HAP-1 (cell line): ENCODE measurements around the gene ITGA5.
A peak's percentile ranks its signal among the peaks of the same experiment; 100 is the strongest.

ENCODE experiments used
- DNase-seq, 2 experiments: peaks; one replicate each; pipeline ENCODE4 v3.0.0-alpha.2; 2016 to 2020; ENCODE audit warnings: low spot score in 2 of 2
- H3K27me3 ChIP-seq: fragments of 250-450 bp; sonication (Bioruptor Pico); 2 replicates; pipeline ENCODE4 v1.5.1; 2020; ENCODE audit warnings: low read depth, mild to moderate bottlenecking, moderate library complexity
- H3K36me3 ChIP-seq: fragments of 250-450 bp; sonication (Bioruptor Pico); replicated peaks from 2 replicates; pipeline ENCODE4 v1.5.1; 2020; ENCODE audit warnings: mild to moderate bottlenecking
- H3K4me1 ChIP-seq: fragments of 250-450 bp; sonication (Bioruptor Pico); 2 replicates; pipeline ENCODE4 v1.5.1; 2020; ENCODE audit warnings: mild to moderate bottlenecking
- H3K4me3 ChIP-seq: fragments of 250-450 bp; sonication (Bioruptor Pico); 2 replicates; pipeline ENCODE4 v1.5.1; 2020; ENCODE audit warnings: mild to moderate bottlenecking, moderate library complexity
- H3K9me3 ChIP-seq: fragments of 250-450 bp; sonication (Bioruptor Pico); 2 replicates; pipeline ENCODE4 v1.5.1; 2020; ENCODE audit warnings: mild to moderate bottlenecking, moderate library complexity
- in situ Hi-C: fragments of 300-500 bp; cut with MboI; formaldehyde crosslinking; loops from 3 replicates; pipeline ENCODE4 v1.14.3; 2020; ENCODE audit warnings: low sequenced_read_pairs, inconsistent platforms, mixed read lengths

ITGA5 gene

GRCh38 chr12:54419088-54419887, at the start of gene ITGA5:
TSS of gene ITGA5 (minus strand) at chr12:54419266. CDS start at chr12:54419198, 68 bp downstream.
- no peaks in the 10 kb centered on the region for H3K9me3 ChIP-seq
- in situ Hi-C loops, result no loop called here
- DNase-seq, result peak; percentile 39 to 73
- peaks cover 11% of the 10 kb centered on the region for H3K27me3 ChIP-seq
- H3K4me3 ChIP-seq, result peak within 1 kb of the TSS; percentile 78
- peaks cover 4% of the 10 kb centered on the region for H3K4me1 ChIP-seq
- H3K36me3 ChIP-seq, result no peaks in the 10 kb centered on the region

- Histone ChIP-seq H3K4me3 (no peak overlapping the region), H3K36me3 (peaks cover 49% of the 10 kb centered on the region), H3K9me3 (no peaks in the 10 kb centered on the region), H3K4me1 (peaks cover 3% of the 10 kb centered on the region), H3K27me3 (no peaks in the 10 kb centered on the region)
- in situ Hi-C loops, result no loop called here
- peak in 1 of 2 experiments; percentile 43 for DNase-seq
These were observed 46.9 kb upstream of the ITGA5 start for GRCh38 chr12:54465857-54466523.

GRCh38 chr12:54463484-54463883, 44.4 kb upstream of the ITGA5 start:
- Histone ChIP-seq H3K27me3 (no peaks in the 10 kb centered on the region), H3K4me3 (no peak overlapping the region), H3K4me1 (peaks cover 3% of the 10 kb centered on the region), H3K36me3 (peaks cover 58% of the 10 kb centered on the region), H3K9me3 (no peaks in the 10 kb centered on the region)
- in situ Hi-C loops, result no loop called here
- DNase-seq, result no peak

- peaks cover 55% of the 10 kb centered on the region for H3K36me3 ChIP-seq
- no peak for DNase-seq
- no peak overlapping the region for H3K4me3 ChIP-seq
- H3K9me3 ChIP-seq, result no peaks in the 10 kb centered on the region
- in situ Hi-C loops, result no loop called here
- no peaks in the 10 kb centered on the region for H3K27me3 ChIP-seq
- peaks cover 3% of the 10 kb centered on the region for H3K4me1 ChIP-seq
These were observed 44.0 kb upstream of the ITGA5 start for GRCh38 chr12:54463034-54463433.

- Histone ChIP-seq H3K4me1 (no peaks in the 10 kb centered on the region), H3K4me3 (no peak overlapping the region), H3K36me3 (peaks cover 77% of the 10 kb centered on the region), H3K27me3 (no peaks in the 10 kb centered on the region), H3K9me3 (no peaks in the 10 kb centered on the region)
- in situ Hi-C loops, result no loop called here
- DNase-seq, result no peak
These were observed 41.4 kb upstream of the ITGA5 start for GRCh38 chr12:54460317-54460923.

GRCh38 chr12:54459355-54459754, 40.3 kb upstream of the ITGA5 start:
- Histone ChIP-seq H3K9me3 (no peaks in the 10 kb centered on the region), H3K27me3 (no peaks in the 10 kb centered on the region), H3K4me1 (no peaks in the 10 kb centered on the region), H3K36me3 (peaks cover 80% of the 10 kb centered on the region), H3K4me3 (no peak overlapping the region)
- DNase-seq, result no peak
- in situ Hi-C loops, result no loop called here

GRCh38 chr12:54455760-54456469, 36.8 kb upstream of the ITGA5 start:
- H3K9me3 ChIP-seq, result no peaks in the 10 kb centered on the region
- H3K36me3 ChIP-seq, result peaks cover 47% of the 10 kb centered on the region
- H3K4me3 ChIP-seq, result no peak overlapping the region
- H3K27me3 ChIP-seq, result no peaks in the 10 kb centered on the region
- H3K4me1 ChIP-seq, result peaks cover 8% of the 10 kb centered on the region; the same call in 1 of the 2 replicates
- in situ Hi-C loops, result no loop called here
- no peak for DNase-seq

GRCh38 chr12:54452628-54453027, 33.6 kb upstream of the ITGA5 start:
- in situ Hi-C loops, result no loop called here
- H3K27me3 ChIP-seq, result no peaks in the 10 kb centered on the region
- peaks cover 8% of the 10 kb centered on the region; the same call in 1 of the 2 replicates for H3K4me1 ChIP-seq
- no peaks in the 10 kb centered on the region for H3K9me3 ChIP-seq
- H3K36me3 ChIP-seq, result peaks cover 20% of the 10 kb centered on the region
- H3K4me3 ChIP-seq, result no peak overlapping the region
- no peak for DNase-seq

- Histone ChIP-seq H3K4me1 (peaks cover 8% of the 10 kb centered on the region; the same call in 1 of the 2 replicates), H3K4me3 (no peak overlapping the region), H3K9me3 (no peaks in the 10 kb centered on the region), H3K27me3 (no peaks in the 10 kb centered on the region), H3K36me3 (no peaks in the 10 kb centered on the region)
- in situ Hi-C loops, result no loop called here
- no peak for DNase-seq
These were observed 29.3 kb upstream of the ITGA5 start for GRCh38 chr12:54448344-54448743.

GRCh38 chr12:54447917-54448316, 28.9 kb upstream of the ITGA5 start:
- Histone ChIP-seq H3K9me3 (no peaks in the 10 kb centered on the region), H3K27me3 (no peaks in the 10 kb centered on the region), H3K36me3 (no peaks in the 10 kb centered on the region), H3K4me3 (no peak overlapping the region), H3K4me1 (peaks cover 8% of the 10 kb centered on the region; the same call in 1 of the 2 replicates)
- DNase-seq, result no peak
- in situ Hi-C loops, result no loop called here

GRCh38 chr12:54444206-54444605, 25.1 kb upstream of the ITGA5 start:
- H3K4me1 ChIP-seq, result peaks cover 7% of the 10 kb centered on the region; the same call in 1 of the 2 replicates
- in situ Hi-C loops, result loop anchor here (5.0 kb wide), 1 partner anchor 47 kb away; no protein-coding TSS in a partner anchor

GRCh38 chr12:54443446-54443845, 24.4 kb upstream of the ITGA5 start:
- no peak for DNase-seq
- Histone ChIP-seq H3K9me3 (no peaks in the 10 kb centered on the region), H3K4me3 (no peak overlapping the region), H3K4me1 (peaks cover 7% of the 10 kb centered on the region; the same call in 1 of the 2 replicates), H3K36me3 (no peaks in the 10 kb centered on the region), H3K27me3 (no peaks in the 10 kb centered on the region)
- in situ Hi-C loops, result loop anchor here (5.0 kb wide), 1 partner anchor 46 kb away; no protein-coding TSS in a partner anchor

More at GRCh38 chr12:54444206-54444605, 25.1 kb upstream of the ITGA5 start:
- H3K27me3 ChIP-seq, result no peaks in the 10 kb centered on the region
- no peaks in the 10 kb centered on the region for H3K9me3 ChIP-seq
- no peak overlapping the region for H3K4me3 ChIP-seq
- DNase-seq, result no peak
- no peaks in the 10 kb centered on the region for H3K36me3 ChIP-seq

GRCh38 chr12:54442961-54443360, 23.9 kb upstream of the ITGA5 start:
- no peaks in the 10 kb centered on the region for H3K36me3 ChIP-seq
- H3K27me3 ChIP-seq, result no peaks in the 10 kb centered on the region
- no peak overlapping the region for H3K4me3 ChIP-seq
- peaks cover 7% of the 10 kb centered on the region; the same call in 1 of the 2 replicates for H3K4me1 ChIP-seq
- in situ Hi-C loops, result loop anchor here (5.0 kb wide), 1 partner anchor 46 kb away; no protein-coding TSS in a partner anchor
- H3K9me3 ChIP-seq, result no peaks in the 10 kb centered on the region
- no peak for DNase-seq
